SIG-M5 treated with dmso at 0.1 percent for 504 hours (cell line): ENCODE results near the gene ARSK.

Source experiments
- DNase-seq: peaks from one replicate; lab custom pipeline; 2025; ENCODE audit not compliant: unreplicated experiment; lab: John Stamatoyannopoulos, UW

ARSK gene

DNA sequence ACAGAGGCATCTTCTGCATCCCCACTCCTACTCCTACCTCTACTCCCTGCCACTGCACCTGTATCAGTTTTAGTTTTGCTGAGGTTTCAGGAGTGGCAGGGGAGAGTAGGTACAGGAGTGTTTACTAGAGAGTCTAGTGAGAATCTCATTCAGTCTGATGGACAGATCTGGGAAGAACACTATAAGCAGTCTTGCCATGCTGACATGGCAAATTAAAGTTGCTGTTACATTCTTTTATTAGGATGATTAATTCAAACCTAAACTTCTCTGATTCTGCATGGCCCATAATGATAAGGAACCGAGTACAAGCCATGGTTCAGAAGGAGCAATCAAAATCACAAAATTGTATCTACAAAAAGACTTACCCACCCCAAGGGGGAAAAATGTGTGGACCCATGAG, 7.4 kb downstream of the ARSK start:
- no peak for DNase-seq

DNA sequence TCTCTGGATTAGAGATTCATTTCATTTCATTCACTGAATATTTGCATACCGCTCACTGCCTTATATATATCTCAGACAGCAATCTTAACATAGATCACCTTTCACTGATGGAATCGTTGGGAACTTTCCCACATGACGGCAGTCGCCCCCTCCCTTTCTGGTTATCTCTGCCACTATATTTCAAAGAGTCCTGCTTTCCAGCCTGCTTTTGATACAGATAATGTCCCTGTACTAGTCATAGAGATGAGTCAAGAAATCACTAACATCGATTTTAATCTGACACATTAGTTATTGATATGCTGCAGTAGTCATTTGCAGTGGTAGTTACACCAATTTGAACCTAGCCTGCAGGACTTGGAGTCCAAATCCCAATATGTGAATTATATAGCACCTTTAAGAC, 8.5 kb downstream of the ARSK start:
- no peak for DNase-seq

DNA sequence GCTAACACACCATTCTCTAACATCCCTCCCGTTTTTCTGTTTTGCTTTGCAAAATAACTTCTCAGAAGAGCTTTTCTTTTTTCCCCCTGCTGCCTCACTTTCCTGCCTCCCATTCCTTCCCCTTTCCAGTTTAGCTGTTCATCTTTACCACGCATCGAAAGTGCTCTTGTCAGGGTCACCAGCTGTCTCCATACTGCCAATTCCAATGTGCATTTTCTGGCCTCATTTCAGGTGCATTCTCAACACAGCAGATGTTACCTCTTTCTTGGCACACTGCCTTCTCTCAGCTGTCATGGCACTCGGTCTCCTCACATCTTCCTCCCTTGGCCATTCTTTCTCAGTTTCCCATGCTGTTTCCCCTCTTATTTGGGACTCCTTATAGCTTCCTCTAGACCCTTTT, 9.5 kb downstream of the ARSK start:
- no peak for DNase-seq

DNA sequence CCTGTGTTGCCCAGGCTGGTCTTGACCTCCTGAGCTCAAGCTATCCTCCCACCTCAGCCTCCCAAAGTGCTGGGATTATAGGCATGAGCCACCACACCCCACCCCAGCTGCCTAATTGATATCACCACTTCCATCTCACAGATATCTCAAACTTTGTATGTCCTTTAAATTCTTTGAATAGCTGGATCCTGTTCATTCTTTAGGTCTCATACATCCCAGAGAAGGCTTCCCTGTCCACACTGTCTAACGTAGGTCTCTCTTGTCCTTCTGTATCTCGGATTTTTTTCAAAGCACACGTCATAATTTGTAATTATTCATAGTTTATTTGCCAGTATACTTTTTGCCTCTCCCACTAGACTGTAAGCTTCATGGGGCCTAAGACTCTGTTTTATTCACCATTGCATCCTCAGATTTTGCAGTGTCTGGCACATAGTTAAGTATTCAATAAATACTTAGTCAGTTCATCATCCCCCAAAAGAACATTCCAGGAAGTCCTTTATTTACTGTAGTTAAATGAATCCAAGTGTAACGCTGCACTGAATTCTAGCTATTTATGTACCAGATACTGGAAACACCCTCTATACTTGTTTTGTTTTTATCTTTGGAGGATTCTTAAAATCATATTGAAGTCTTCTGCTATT, 10.5 kb downstream of the ARSK start:
- DNase-seq, result no peak

DNA sequence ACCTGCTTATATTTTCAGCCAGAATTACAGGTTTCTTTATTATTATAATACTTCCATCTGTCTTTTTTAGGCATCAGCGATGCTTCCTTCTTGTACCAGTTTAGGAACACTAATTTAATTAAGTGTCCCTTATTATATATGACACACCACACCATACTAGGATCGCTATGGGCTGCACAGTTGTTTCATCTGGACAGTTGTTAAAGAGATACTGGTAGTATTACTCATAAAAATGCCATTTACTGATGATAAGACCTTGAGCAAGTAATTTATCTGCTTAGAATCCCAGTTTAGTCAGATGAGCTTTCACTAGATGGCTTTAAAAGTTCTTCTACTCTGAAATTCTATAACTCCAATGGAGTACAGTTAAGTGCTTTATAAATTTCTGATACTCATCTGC, 17.1 kb downstream of the ARSK start:
- DNase-seq, result no peak

DNA sequence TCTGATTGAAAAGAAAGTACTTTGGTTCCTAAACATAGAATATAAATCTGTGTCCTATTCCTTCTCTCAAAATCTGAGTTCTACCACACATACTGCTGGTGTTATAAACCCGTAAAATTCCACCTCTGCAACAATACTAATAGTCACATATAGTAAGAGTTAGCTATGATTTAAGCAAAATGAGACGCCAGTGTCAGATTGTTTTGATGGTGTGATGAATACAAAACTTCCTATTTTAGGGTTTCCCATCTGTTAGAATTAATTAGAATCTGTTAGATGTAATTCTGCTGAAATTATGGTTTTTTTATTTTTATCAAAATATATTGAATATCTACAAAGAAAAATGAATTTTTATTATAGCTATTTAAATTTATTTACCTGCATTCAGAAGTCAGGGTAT, 26.7 kb downstream of the ARSK start:
- DNase-seq, result no peak

DNA sequence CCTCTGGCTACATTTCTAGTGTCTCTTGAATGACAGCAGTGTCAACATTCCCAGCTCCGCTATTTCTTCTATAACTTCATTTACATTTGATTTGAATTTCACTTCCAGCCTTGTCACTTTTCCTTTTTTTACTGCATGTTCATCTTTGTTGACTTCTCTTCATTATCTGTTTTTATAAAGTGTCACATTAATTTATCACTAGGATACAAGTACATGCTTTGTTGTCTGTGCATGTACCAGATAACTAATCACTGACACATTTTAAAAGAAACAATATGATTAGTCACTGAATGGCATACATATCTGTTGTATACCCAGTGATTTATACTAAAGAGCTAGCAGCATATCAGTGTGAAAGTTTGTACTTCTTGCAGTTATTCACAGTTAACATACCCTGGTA, 29.1 kb downstream of the ARSK start:
- DNase-seq, result no peak

DNA sequence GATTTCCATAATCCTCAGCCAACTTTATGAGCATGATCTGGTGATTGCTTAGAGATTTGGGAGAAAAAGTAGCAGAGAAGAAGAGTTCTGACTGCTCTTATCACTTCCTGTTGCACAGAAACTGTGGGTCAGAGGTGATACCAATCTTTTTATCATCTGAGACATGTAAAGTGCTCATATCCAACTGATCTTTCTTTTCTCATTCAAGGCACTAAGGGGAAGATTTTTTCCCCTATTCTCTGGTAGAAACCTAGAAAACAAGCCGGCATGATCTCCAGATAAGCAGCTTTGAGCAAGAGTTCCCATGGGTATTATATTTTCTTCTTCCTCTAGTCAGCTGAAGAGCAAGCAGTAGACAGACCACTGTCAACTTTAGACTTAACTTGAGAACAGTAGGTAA, 36.0 kb downstream of the ARSK start:
- no peak for DNase-seq

DNA sequence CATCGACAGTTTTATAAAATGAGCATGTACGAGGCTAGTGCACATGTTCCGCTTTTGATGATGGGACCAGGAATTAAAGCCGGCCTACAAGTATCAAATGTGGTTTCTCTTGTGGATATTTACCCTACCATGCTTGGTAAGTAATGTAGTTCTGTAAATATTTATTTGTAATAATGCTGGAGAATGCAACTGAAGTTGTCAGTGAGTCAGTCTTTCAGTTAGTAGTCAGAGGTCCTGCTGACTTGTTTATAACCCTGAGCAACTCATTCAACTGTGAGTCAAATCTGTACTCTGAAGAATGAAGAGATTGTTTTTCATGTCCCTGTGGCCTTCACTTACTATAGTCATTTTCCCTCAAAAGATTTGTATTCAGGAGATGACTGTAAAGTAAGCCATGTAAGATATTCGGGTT, 36.6 kb downstream of the ARSK start:
- no peak for DNase-seq

DNA sequence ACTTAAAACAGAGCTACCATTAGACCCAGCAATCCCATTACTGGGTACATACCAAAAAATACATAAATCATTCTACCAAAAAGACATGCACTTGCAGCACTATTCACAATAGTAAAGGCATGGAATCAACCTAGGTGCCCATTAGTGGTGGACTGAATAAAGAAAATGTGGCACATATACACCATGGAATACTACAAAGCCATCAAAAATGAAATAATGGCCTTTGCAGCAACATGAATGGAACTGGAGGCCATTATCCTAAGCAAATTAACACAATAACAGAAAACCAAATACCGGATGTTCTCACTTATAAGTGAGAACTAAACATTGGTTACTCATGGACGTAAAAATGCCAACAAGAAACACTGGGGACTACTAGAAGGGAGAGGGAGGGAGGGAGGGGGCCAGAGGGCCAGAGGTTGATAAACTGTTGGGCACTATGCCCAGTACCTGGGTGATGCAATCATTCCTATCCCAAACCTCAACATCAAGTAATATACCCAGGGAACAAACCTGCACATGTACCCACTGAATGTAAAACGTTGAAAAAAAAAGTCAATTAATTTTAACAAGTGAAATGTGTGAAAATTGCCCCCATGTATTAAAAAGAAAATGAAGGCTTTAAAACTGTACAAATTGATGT, 40.5 kb downstream of the ARSK start:
- no peak for DNase-seq

DNA sequence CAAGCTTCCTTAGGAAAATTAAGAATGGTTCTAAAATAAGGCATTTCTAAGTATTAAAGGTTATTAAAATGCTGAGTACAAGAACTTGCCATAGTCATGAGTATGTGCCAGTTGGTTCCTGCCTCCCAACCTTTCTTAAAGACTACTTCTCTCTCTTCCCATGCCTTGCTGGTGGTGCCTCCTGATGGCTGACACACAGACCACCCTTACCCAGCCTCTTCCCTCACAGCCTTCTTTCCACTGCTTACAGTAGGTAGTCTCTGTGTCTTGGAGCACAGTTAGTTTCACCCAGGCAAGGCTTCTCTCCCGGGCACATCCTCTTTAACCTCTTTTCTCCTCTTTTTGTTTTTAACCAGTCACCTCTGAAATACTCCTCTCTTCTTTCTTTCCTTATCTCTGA, 44.4 kb downstream of the ARSK start:
- no peak for DNase-seq

DNA sequence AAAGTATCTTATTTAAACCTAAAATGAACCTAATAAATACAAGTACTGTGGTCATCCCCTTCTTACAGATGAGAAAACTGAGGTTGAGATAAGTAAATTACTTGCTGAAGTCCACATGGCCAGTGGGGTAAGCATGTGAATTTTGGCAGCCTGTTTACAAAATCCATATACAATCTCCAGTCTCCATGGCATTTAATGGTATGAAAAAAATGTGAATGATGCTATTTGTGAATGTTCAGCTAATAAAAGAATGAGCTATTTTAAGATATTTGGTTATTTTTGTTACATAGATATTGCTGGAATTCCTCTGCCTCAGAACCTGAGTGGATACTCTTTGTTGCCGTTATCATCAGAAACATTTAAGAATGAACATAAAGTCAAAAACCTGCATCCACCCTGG, 45.7 kb downstream of the ARSK start:
- no peak for DNase-seq

DNA sequence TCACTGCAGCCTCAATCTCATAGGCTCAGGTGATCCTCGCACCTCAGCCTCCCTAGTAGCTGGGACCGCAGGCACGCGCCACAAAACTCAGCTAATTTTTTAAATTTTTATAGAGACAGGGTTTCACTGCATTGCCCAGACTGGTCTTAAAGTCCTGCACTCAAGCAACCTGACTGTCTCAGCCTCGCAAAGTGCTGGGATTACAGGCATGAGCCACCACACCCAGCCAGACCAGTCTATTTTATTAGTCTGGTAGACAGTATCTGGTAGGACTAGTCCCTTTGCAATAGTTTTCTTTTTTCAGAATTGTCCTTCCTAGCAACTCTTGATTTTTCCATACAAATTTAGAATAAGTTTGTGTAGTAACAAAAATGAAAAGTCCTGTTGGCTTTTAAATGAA, 50.9 kb downstream of the ARSK start:
- no peak for DNase-seq

DNA sequence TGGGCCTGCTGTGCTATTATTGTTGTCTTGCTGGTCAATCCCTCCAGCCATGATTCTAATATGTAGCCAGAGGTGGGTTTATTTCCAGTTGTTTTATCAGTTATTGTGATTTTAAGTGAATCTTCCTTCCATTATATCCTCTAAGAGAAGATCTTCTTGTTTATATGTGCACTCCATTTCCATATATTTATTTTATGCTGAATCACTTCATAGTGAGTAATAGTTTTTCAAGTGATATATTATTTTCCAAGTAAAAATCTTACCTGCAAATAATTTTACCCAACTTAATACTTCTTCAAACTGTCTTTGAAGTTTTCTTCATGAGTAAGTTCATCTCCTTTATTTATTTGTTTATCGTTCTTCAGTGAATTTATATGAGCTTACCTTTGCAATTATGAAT, 51.5 kb downstream of the ARSK start:
- DNase-seq, result no peak

DNA sequence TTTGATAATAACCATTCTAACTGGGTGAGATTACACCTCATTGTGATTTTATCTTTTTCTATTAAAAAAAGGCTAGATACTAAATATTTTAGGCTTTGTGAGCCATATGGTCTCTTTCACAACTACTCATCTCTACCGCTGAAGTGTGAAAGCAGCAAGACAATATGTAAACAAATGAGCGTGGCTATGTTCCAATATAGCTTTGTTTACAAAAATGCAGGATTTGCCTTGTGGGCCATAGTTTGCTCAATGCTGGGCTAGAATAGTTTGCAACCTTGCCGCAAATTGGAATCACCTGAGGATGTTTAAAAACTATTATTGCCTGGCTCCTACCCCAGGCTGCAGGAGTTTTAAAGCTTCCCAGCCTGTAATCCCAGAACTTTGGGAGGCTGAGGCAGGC, 54.8 kb downstream of the ARSK start:
- no peak for DNase-seq

DNA sequence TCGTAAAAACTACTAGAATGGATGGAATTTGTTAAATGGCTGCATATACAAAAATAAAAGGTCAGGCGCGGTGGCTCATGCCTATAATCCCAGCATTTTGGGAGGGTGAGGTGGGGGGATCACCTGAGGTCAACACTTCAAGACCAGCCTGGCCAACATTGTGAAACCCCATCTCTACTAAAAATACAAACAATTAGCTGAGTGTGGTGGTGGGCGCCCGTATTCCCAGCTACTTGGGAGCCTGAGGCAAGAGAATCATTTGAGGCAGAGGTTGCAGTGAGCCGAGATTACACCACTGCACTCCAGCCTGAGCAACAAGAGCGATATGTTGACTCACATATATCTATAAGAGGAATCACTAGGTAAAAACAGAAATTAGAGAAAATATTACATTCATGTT, 55.6 kb downstream of the ARSK start:
- DNase-seq, result no peak

DNA sequence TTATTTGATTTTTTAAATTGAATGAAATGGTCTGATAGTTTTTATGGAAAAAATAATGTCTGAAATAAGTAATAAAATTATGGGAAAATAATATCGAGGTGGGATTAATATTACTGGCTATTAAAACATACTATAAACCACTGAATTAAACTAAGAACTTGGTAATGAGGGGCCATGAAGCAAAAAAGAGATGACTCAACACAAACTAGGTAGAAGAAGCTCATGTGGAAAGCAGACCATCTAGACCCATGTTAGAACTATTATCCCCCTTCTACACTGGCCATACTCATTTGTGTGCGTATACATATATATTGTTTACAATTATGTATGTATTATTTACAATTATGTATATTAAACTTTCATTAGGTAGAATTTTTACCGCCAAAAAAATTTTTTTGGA, 56.5 kb downstream of the ARSK start:
- DNase-seq, result no peak

DNA sequence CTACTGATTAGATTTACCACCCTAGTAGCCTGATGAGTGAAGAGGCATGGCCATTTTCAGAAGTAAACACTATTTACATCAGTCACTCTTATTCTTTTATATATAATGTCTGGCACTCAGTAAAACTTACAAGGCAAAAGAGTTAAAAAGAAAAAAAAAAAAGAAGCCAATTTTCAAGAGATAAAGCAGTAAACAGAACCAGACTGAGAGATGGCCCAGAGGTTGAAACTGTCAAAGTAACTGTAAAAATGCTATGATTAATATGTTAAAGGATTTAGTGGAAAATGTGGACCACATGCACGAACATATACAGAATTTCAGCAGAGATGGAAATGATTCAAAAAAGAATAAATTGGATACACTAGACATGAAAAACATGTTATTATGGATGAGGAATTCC, 58.6 kb downstream of the ARSK start:
- DNase-seq, result no peak

DNA sequence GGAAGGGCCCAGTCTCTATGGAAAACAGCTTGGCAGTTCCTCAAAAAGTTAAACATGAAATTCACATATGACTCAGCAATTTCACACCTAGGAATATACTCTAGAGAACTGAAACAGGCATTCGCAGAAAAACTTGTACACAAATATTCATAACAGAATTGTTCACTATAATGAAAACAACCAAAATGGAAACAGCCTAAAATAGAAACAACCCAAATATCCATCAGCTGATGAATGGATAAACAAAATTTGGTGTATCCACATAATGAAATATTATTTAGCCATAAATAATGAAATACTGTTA, 60.2 kb downstream of the ARSK start:
- no peak for DNase-seq

DNA sequence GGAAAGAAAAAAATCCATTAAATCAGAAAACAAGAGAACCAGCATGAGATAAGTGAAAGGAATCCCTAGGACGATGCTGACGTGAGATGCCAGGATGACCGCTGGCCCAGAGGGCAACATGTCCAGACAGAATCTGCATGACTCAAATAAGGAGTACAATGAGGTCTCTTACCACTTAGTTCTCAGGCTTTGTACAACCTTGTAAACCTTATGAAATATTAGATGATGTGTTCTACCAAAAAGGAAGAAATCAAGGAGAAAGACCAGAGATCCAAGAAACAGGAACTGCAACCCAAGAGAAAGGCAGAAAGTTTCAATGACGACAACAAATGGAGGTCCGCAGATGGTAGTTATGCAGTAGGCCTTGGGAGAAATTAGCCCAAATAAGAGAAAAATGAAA, 62.2 kb downstream of the ARSK start:
- DNase-seq, result no peak

DNA sequence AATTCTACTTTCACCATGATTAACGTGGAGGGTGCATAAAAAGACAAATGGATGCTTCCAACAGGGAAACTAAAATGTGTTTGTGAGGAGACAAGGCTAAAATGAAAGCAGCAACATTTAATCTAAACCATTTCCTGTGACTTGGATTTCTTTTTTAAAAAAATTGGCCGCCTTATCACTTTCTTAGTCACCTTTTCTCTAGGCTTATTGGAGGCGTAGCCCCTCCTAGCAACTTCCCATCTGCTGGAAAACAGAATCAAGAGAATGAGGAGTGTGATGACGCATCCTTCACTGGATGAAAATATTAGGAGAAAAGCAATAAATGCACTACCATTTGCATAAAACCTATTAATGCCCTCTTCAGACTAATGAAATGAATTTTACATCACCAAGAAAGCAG, 64.2 kb downstream of the ARSK start:
- no peak for DNase-seq

DNA sequence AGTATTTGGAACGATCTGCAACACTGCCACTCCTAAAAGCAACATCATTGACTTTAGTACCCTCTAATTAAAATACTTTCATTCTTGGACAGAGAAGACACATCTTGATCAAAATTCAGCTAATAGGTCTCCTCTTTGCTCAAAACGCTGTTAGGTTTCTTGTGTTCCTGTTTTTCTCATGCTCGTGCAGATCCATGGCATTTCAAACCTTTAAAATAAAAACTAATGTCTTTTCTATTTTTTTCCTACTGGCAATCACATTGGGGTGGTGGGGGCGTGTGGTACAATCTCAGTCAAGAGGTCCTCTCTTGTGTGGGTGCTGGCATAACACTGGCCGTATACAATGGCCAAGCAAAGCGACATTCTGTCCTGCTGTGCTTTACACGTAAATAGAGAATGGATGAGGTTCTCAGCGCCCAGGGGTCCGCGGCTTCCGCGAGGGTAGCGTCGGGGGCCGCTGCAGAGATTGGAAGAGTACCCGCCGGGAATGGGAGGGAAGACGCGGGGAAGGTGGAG, 64.7 kb downstream of the ARSK start:
- DNase-seq, result no peak
